ENCODE results near the gene FLT1. TPM values are rescaled to one million over a fixed set of nuclear protein-coding genes. Genes with fewer than 3 reads are reported as not detected.

The FLT1 gene
- total RNA-seq, 3 donors from 2014 or later = 17.0 to 44.6 (median 29.0) TPM

GRCh38 chr13:28316129-28316528 lies 178.8 kb downstream of the FLT1 start:
- Histone ChIP-seq H3K27ac (no peak overlapping the region), H3K4me3 (no peak overlapping the region), H3K27me3 (no peaks in the 10 kb centered on the region), H3K9me3 (no peaks in the 10 kb centered on the region), H3K4me1 (no peaks in the 10 kb centered on the region), H3K36me3 (no peaks in the 10 kb centered on the region)
- intact Hi-C loops (cut with DNase I; ENCODE audit: low total_unique reads) = no loop called here
- DNase-seq (ENCODE audit: low spot score in 2 of 2) = no peak
- no peak for TF ChIP-seq CTCF (IDR thresholded peaks at IDR 0.05)
- TF ChIP-seq POLR2A (IDR thresholded peaks at IDR 0.05) = no peak
- TF ChIP-seq POLR2AphosphoS5 (IDR thresholded peaks at IDR 0.05) = no peak

DNA sequence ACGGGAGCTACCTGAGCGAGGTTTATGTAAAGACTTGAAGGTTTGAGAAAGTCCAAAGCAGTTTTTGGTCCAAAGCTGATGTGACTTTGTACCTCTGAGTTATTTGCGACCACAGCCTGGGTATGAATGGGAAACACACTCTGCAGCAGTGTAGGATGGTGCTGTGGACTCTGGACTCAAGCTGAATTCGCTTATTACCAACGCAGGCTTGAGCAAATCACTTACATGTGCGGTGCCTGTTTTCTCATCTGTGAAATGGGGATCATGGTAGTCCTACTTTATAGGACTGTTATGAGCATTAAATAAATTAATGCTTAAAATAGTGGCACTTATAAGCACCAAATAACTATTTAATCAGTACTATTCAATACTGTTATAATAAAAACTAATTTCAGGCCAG lies 180.0 kb downstream of the FLT1 start:
- Histone ChIP-seq H3K36me3 (no peaks in the 10 kb centered on the region), H3K4me3 (no peak overlapping the region), H3K27ac (no peak overlapping the region), H3K4me1 (no peaks in the 10 kb centered on the region), H3K9me3 (no peaks in the 10 kb centered on the region), H3K27me3 (no peaks in the 10 kb centered on the region)
- TF ChIP-seq POLR2AphosphoS5 (IDR thresholded peaks at IDR 0.05) (no peak), POLR2A (IDR thresholded peaks at IDR 0.05) (no peak), CTCF (IDR thresholded peaks at IDR 0.05) (no peak)
- no peak for DNase-seq (ENCODE audit: low spot score in 2 of 2)
- intact Hi-C loops (cut with DNase I; ENCODE audit: low total_unique reads) = no loop called here

DNA sequence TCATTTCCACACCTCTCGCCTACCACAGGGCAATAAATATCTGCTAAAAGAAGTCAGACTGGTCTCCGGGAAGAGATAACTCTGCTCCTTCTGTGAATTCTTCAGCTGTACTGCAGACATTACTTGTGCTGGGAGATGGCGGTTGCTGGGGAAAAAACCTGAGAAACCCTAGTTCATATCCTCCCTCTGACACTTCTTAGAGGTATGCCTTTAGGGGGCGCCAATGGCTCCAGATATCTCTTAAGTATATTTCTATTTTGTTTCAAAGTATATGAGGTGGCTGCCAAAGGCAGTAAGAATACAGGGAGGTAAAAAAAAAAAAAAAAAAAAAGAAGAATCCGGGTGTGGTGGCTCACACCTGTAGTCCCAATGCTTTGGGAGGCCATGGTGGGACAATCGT lies 181.3 kb downstream of the FLT1 start:
- H3K4me3 ChIP-seq = no peak overlapping the region
- H3K27me3 ChIP-seq = no peaks in the 10 kb centered on the region
- DNase-seq (ENCODE audit: low spot score in 2 of 2) = no peak
- TF ChIP-seq CTCF (IDR thresholded peaks at IDR 0.05) (no peak), POLR2AphosphoS5 (IDR thresholded peaks at IDR 0.05) (no peak)
- no peak overlapping the region for H3K27ac ChIP-seq
- intact Hi-C loops (cut with DNase I; ENCODE audit: low total_unique reads) = no loop called here
- H3K9me3 ChIP-seq = no peaks in the 10 kb centered on the region
- H3K4me1 ChIP-seq = no peaks in the 10 kb centered on the region
- H3K36me3 ChIP-seq = no peaks in the 10 kb centered on the region

- DNase-seq (ENCODE audit: low spot score in 2 of 2) = no peak
- H3K9me3 ChIP-seq = no peaks in the 10 kb centered on the region
- no peak overlapping the region for H3K4me3 ChIP-seq
- TF ChIP-seq POLR2AphosphoS5 (IDR thresholded peaks at IDR 0.05) (no peak), POLR2A (IDR thresholded peaks at IDR 0.05) (no peak)
- no peaks in the 10 kb centered on the region for H3K4me1 ChIP-seq
- no peak overlapping the region for H3K27ac ChIP-seq
- no peaks in the 10 kb centered on the region for H3K36me3 ChIP-seq
- no peaks in the 10 kb centered on the region for H3K27me3 ChIP-seq
- intact Hi-C loops (cut with DNase I; ENCODE audit: low total_unique reads) = no loop called here
Observed at GRCh38 chr13:28306325-28306724, 188.6 kb downstream of the FLT1 start.

GRCh38 chr13:28301839-28302238 lies 193.1 kb downstream of the FLT1 start:
- intact Hi-C loops (cut with DNase I; ENCODE audit: low total_unique reads) = no loop called here
- Histone ChIP-seq H3K4me3 (no peak overlapping the region), H3K9me3 (no peaks in the 10 kb centered on the region), H3K36me3 (no peaks in the 10 kb centered on the region), H3K4me1 (no peaks in the 10 kb centered on the region), H3K27ac (no peak overlapping the region), H3K27me3 (no peaks in the 10 kb centered on the region)
- no peak for DNase-seq (ENCODE audit: low spot score in 2 of 2)
- TF ChIP-seq POLR2AphosphoS5 (IDR thresholded peaks at IDR 0.05) (no peak), CTCF (IDR thresholded peaks at IDR 0.05) (no peak), POLR2A (IDR thresholded peaks at IDR 0.05) (no peak)

DNA sequence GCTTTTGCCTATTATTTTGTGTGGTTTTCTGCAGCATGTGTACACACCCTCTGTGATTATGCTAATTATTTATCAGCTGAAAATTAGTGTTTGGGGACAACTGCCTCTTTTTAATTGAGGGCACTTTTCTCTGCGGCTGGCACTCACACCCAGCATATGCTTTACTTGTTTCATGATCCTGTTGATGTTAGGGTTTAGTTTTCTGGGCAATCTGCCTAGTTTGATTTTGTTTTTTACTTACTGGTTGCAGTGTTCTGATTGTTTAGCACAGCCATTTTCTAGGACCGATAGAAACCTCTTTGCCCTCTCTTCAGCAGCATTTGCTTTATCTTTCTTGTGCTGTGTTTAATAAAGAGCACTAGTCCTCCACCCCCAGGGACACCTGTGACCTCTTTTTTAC lies 195.0 kb downstream of the FLT1 start:
- H3K27me3 ChIP-seq = no peaks in the 10 kb centered on the region

More for the DNA sequence above, 195.0 kb downstream of the FLT1 start:
- TF ChIP-seq POLR2AphosphoS5 (IDR thresholded peaks at IDR 0.05) = no peak
- TF ChIP-seq POLR2A (IDR thresholded peaks at IDR 0.05) = no peak
- no peak for TF ChIP-seq CTCF (IDR thresholded peaks at IDR 0.05)
- Histone ChIP-seq H3K27ac (no peak overlapping the region), H3K4me3 (no peak overlapping the region), H3K36me3 (no peaks in the 10 kb centered on the region), H3K9me3 (no peaks in the 10 kb centered on the region), H3K4me1 (no peaks in the 10 kb centered on the region)
- intact Hi-C loops (cut with DNase I; ENCODE audit: low total_unique reads) = no loop called here
- no peak for DNase-seq (ENCODE audit: low spot score in 2 of 2)

Measured in breast epithelium (tissue), 4 donors.